Measurements from ENCODE around the gene CC2D1A.

CC2D1A gene

DNA sequence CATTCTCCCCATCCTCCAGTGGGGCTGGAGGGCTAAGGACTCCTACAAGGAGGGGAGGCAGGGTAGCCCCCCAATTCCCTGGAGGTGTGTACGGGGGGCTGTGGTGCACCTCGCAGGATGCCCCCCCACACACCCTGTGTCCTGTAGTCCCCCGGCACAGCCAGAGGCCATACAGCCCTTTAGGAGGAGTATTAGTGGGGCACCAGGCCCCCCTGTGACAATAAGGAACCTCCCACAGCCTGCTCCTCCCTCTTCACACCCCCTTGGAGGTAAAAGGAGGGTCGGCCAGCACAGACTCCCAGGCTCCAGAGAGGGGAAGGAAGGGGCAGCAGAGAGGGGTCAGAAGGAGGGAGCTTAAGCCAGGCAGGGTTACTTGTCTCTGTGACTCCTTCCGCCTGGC, 29.2 kb upstream of the CC2D1A start, which contains the start of gene NANOS3:
TSS of gene NANOS3 (plus strand) at position 301 of the 400 bp plus-strand sequence. CDS start 115 bp downstream, outside the sequence.
- Histone ChIP-seq H3K4me1 (ENCODE audit: control insufficient read depth in 2 of 2, insufficient read depth in 2 of 2, low read length in 2 of 2) (peaks cover 19 to 26% of the 10 kb centered on the region in 2 donors), H3K9ac (ENCODE audit: low read depth in 1 of 2, low read length in 2 of 2) (no peak within 1 kb of the TSS), H3K27me3 (ENCODE audit: control insufficient read depth in 2 of 2, insufficient read depth in 2 of 2, low read length in 2 of 2) (no peaks in the 10 kb centered on the region), H3K27ac (ENCODE audit: low read depth in 2 of 2, low read length in 2 of 2) (no peak within 1 kb of the TSS), H3K4me3 (ENCODE audit: low read length in 2 of 2) (no peak within 1 kb of the TSS), H3K9me3 (ENCODE audit: control insufficient read depth in 2 of 2, low read length in 2 of 2) (no peaks in the 10 kb centered on the region), H3K36me3 (ENCODE audit: control insufficient read depth in 2 of 2, insufficient read depth in 2 of 2, low read length in 2 of 2) (no peaks in the 10 kb centered on the region)

DNA sequence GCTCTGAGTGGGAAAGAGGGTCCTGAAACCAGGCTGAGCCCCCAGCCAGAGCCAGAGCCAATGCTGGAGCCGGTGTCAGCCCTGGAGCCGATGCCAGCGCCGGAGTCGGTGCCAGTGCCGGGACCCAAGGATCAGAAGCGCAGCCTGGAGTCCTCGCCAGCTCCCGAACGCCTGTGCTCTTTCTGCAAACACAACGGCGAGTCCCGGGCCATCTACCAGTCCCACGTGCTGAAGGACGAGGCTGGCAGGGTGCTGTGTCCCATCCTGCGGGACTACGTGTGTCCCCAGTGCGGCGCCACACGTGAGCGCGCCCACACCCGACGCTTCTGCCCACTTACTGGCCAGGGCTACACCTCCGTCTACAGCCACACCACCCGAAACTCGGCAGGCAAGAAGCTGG, 28.7 kb upstream of the CC2D1A start:
- H3K36me3 ChIP-seq (ENCODE audit: control insufficient read depth in 2 of 2, insufficient read depth in 2 of 2, low read length in 2 of 2): no peaks in the 10 kb centered on the region
- H3K9ac ChIP-seq (ENCODE audit: low read depth in 1 of 2, low read length in 2 of 2): no peak overlapping the region
- H3K4me3 ChIP-seq (ENCODE audit: low read length in 2 of 2): no peak overlapping the region
- peaks cover 24 to 31% of the 10 kb centered on the region in 2 donors for H3K4me1 ChIP-seq (ENCODE audit: control insufficient read depth in 2 of 2, insufficient read depth in 2 of 2, low read length in 2 of 2)
- H3K27me3 ChIP-seq (ENCODE audit: control insufficient read depth in 2 of 2, insufficient read depth in 2 of 2, low read length in 2 of 2): no peaks in the 10 kb centered on the region
- no peaks in the 10 kb centered on the region for H3K9me3 ChIP-seq (ENCODE audit: control insufficient read depth in 2 of 2, low read length in 2 of 2)
- no peak overlapping the region for H3K27ac ChIP-seq (ENCODE audit: low read depth in 2 of 2, low read length in 2 of 2)

DNA sequence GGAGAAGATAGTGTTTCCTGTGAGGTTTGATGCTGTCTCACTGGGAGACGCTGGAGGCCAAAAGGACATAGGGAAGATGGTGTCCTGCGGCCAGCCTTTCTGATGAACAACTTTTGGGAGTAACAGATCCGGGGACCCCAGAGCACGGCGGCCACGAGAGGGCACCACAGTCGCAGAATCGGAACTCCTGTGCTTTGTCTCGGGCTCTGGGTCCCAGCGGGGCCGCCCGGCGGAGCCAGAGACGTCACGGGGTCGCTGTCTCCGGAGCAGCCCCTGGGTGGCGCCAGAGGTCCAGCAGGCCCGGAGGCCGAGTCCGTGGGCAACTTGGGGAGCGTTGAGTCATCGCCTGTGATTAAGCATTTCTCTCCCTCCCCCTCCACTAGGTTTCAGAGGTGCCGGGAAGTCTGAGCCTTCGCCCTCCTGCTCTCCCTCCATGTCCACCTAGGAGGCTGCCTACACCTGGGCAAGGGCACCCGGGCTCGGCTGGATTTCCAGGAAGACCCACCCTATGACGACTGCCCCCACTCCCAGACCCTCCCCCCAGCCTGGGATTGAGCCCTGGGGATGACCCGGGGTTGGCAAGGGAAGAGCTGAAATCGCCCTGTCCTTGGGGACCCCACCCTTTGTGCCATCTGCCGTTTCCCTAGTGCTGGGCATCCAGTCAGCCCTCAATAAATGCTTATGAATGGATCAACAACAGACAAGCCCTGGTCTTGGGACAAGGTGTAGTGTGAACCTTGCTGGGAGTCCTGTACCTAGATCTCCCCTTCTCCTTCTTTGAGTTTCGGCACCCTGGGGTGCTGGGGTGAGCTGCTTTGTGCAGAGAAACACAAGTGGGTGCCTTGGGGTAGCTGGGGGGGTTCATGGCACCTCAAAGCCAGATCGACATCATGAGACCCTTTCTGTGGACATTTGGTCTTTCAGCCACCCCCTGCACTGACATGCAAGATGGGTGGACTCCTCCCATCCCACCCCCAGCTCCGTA, 25.6 kb upstream of the CC2D1A start:
- Histone ChIP-seq H3K36me3 (ENCODE audit: control insufficient read depth in 2 of 2, insufficient read depth in 2 of 2, low read length in 2 of 2) (no peaks in the 10 kb centered on the region), H3K4me3 (ENCODE audit: low read length in 2 of 2) (peak overlapping the region; percentile 48 to 63), H3K27ac (ENCODE audit: low read depth in 2 of 2, low read length in 2 of 2) (peak overlapping the region; percentile 82), H3K4me1 (ENCODE audit: control insufficient read depth in 2 of 2, insufficient read depth in 2 of 2, low read length in 2 of 2) (peaks cover 39 to 47% of the 10 kb centered on the region in 2 donors), H3K9me3 (ENCODE audit: control insufficient read depth in 2 of 2, low read length in 2 of 2) (no peaks in the 10 kb centered on the region), H3K9ac (ENCODE audit: low read depth in 1 of 2, low read length in 2 of 2) (peak overlapping the region; percentile 63 to 78), H3K27me3 (ENCODE audit: control insufficient read depth in 2 of 2, insufficient read depth in 2 of 2, low read length in 2 of 2) (no peaks in the 10 kb centered on the region)

GRCh38 chr19:13881251-13881691, 24.7 kb upstream of the CC2D1A start:
- no peaks in the 10 kb centered on the region for H3K27me3 ChIP-seq (ENCODE audit: control insufficient read depth in 2 of 2, insufficient read depth in 2 of 2, low read length in 2 of 2)
- peak overlapping the region in 1 of 2 donors; percentile 78 for H3K9ac ChIP-seq (ENCODE audit: low read depth in 1 of 2, low read length in 2 of 2)
- H3K36me3 ChIP-seq (ENCODE audit: control insufficient read depth in 2 of 2, insufficient read depth in 2 of 2, low read length in 2 of 2): no peaks in the 10 kb centered on the region
- H3K9me3 ChIP-seq (ENCODE audit: control insufficient read depth in 2 of 2, low read length in 2 of 2): no peaks in the 10 kb centered on the region
- no peak overlapping the region for H3K4me3 ChIP-seq (ENCODE audit: low read length in 2 of 2)
- H3K27ac ChIP-seq (ENCODE audit: low read depth in 2 of 2, low read length in 2 of 2): peak overlapping the region in 1 of 2 donors; percentile 82
- H3K4me1 ChIP-seq (ENCODE audit: control insufficient read depth in 2 of 2, insufficient read depth in 2 of 2, low read length in 2 of 2): peaks cover 45 to 51% of the 10 kb centered on the region in 2 donors

DNA sequence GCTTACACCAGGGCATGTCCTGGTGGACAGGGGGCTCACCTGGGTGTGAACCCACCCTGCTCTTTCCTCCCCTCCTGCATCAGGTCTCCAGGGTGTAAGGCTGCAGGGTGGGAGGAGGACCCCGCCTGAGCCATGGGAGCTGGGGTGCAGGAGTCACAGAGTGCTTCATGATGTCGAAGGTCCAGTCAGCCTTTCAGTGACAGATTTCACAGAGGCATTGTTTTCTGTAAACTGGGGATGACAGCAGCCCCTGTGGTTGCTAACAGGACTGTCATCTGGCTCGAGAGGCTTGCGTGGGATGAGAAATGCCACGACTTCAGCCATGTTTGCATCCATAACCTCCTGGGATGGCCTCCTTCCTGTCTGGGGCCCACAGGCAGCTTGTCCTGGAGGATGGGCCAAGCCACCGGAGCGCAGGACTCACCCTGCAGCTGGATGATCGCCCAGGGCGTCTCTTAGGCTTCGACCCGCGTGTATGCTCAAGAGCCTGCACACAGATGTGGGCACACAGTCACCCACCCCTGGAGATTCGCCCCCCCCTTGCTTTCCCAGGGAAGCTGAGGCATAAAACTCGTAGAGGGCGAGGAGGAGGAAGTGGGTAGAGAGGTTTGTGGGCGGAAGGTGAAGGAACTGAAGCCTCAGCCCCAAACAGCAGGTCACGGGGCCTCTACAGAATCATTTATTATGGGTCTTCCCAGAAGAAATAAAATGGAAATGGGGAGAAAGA, 24.1 kb upstream of the CC2D1A start:
- Histone ChIP-seq H3K27me3 (ENCODE audit: control insufficient read depth in 2 of 2, insufficient read depth in 2 of 2, low read length in 2 of 2) (no peaks in the 10 kb centered on the region), H3K9ac (ENCODE audit: low read depth in 1 of 2, low read length in 2 of 2) (peak overlapping the region; percentile 18 to 47), H3K4me1 (ENCODE audit: control insufficient read depth in 2 of 2, insufficient read depth in 2 of 2, low read length in 2 of 2) (peaks cover 46 to 56% of the 10 kb centered on the region in 2 donors), H3K4me3 (ENCODE audit: low read length in 2 of 2) (peak overlapping the region in 1 of 2 donors; percentile 20), H3K27ac (ENCODE audit: low read depth in 2 of 2, low read length in 2 of 2) (peak overlapping the region; percentile 30 to 82), H3K36me3 (ENCODE audit: control insufficient read depth in 2 of 2, insufficient read depth in 2 of 2, low read length in 2 of 2) (no peaks in the 10 kb centered on the region), H3K9me3 (ENCODE audit: control insufficient read depth in 2 of 2, low read length in 2 of 2) (no peaks in the 10 kb centered on the region)

DNA sequence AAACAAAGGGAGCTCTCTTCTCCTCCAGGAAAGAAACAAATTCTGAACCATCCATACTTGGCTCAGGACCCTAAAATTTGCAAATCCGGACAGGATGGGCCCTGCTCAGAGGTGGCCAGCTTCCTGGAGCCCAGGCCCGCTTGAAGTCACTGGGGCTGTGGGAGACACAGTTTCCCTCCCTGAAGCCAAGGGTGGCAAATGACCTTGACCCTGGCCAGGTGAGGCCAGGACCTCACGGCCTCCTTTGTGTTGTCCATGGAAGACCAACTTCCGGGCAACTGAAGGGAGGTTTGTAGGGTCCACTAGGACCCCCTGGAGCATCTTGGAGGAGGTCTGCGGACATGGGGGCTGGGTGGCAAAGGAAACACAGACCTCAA, 23.6 kb upstream of the CC2D1A start:
- no peaks in the 10 kb centered on the region for H3K27me3 ChIP-seq (ENCODE audit: control insufficient read depth in 2 of 2, insufficient read depth in 2 of 2, low read length in 2 of 2)
- H3K9me3 ChIP-seq (ENCODE audit: control insufficient read depth in 2 of 2, low read length in 2 of 2): no peaks in the 10 kb centered on the region
- H3K27ac ChIP-seq (ENCODE audit: low read depth in 2 of 2, low read length in 2 of 2): peak overlapping the region; percentile 30 to 82
- peaks cover 52 to 58% of the 10 kb centered on the region in 2 donors for H3K4me1 ChIP-seq (ENCODE audit: control insufficient read depth in 2 of 2, insufficient read depth in 2 of 2, low read length in 2 of 2)
- no peaks in the 10 kb centered on the region for H3K36me3 ChIP-seq (ENCODE audit: control insufficient read depth in 2 of 2, insufficient read depth in 2 of 2, low read length in 2 of 2)
- no peak overlapping the region for H3K4me3 ChIP-seq (ENCODE audit: low read length in 2 of 2)
- H3K9ac ChIP-seq (ENCODE audit: low read depth in 1 of 2, low read length in 2 of 2): peak overlapping the region in 1 of 2 donors; percentile 18

- Histone ChIP-seq H3K4me3 (ENCODE audit: low read length in 2 of 2) (no peak overlapping the region), H3K4me1 (ENCODE audit: control insufficient read depth in 2 of 2, insufficient read depth in 2 of 2, low read length in 2 of 2) (peaks cover 56 to 63% of the 10 kb centered on the region in 2 donors), H3K27ac (ENCODE audit: low read depth in 2 of 2, low read length in 2 of 2) (peak overlapping the region in 1 of 2 donors; percentile 82), H3K27me3 (ENCODE audit: control insufficient read depth in 2 of 2, insufficient read depth in 2 of 2, low read length in 2 of 2) (no peaks in the 10 kb centered on the region), H3K36me3 (ENCODE audit: control insufficient read depth in 2 of 2, insufficient read depth in 2 of 2, low read length in 2 of 2) (no peaks in the 10 kb centered on the region), H3K9ac (ENCODE audit: low read depth in 1 of 2, low read length in 2 of 2) (no peak overlapping the region), H3K9me3 (ENCODE audit: control insufficient read depth in 2 of 2, low read length in 2 of 2) (no peaks in the 10 kb centered on the region)
These were observed 23.2 kb upstream of the CC2D1A start for GRCh38 chr19:13882836-13883235.

DNA sequence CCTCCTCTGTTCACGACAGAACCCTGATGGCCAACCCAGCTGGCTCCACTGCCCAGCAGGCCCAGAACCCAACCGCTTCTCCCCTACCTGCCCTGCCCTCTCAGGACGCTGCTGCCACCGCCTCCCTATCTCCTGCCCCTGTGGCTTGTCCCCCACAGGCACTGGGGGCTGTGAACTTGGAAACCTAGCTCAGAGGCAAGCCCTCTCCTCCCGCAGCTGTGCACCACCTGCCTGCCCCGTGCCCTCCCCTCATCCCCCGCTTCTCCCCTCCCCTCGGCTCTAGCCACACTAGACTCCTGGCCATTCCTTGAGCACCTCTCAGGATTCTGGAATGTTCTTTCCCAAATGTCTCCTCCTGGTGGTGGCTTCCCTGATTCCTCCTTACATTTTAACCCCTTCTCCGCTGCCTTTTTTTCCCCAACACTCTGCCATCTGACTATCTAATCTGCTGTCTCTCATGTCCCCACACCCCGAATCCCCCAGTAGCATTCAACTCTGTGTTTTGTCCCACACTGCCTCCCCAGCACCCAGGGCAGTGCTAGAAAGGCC, 22.4 kb upstream of the CC2D1A start:
- Histone ChIP-seq H3K36me3 (ENCODE audit: control insufficient read depth in 2 of 2, insufficient read depth in 2 of 2, low read length in 2 of 2) (no peaks in the 10 kb centered on the region), H3K27ac (ENCODE audit: low read depth in 2 of 2, low read length in 2 of 2) (peak overlapping the region in 1 of 2 donors; percentile 82), H3K4me3 (ENCODE audit: low read length in 2 of 2) (no peak overlapping the region), H3K27me3 (ENCODE audit: control insufficient read depth in 2 of 2, insufficient read depth in 2 of 2, low read length in 2 of 2) (no peaks in the 10 kb centered on the region), H3K9me3 (ENCODE audit: control insufficient read depth in 2 of 2, low read length in 2 of 2) (no peaks in the 10 kb centered on the region), H3K9ac (ENCODE audit: low read depth in 1 of 2, low read length in 2 of 2) (no peak overlapping the region), H3K4me1 (ENCODE audit: control insufficient read depth in 2 of 2, insufficient read depth in 2 of 2, low read length in 2 of 2) (peaks cover 64 to 68% of the 10 kb centered on the region in 2 donors)

DNA sequence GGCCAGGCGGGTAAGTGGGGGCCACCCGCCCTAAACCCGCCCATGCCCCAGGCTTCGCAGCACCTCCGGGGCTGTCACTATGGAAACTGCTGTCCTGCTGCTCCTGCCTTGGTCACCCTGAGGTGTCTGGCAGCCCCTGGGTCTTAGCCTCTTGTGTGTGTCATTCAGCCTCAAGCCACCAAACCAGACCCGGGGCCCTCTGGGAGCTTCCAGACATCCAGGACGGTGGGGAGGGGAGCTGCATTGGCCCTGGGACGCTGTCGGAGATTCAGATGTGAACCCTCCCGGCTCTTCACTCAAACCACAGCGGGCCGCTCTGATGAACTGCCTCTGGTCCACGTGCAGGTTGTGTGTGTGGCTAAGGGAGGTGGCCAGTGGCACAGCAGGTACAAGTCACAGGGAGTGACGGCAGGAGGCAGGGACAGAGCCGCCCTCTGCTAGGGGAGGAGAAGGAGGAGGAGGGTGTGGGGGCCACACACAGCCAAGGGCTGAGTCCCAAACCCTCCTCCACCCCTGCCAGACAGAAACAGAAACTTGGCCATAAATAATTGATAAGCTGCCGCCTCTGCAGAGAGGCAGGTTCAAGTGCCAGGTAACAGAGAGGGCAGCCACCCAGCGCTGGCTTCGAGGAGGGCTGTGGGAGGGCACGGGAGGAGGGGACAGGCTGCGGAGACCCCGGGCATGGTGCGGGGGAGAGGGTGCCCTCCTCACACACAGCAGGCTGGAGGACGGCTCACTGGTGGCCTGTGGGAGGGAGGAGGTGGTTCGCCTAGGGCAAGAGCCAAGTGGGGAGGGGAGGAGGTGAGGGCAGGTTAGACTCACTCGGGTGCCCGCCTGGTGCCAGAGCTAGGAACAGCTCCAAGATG, 21.0 kb upstream of the CC2D1A start:
- Histone ChIP-seq H3K27ac (ENCODE audit: low read depth in 2 of 2, low read length in 2 of 2) (peak overlapping the region; percentile 77 to 81), H3K27me3 (ENCODE audit: control insufficient read depth in 2 of 2, insufficient read depth in 2 of 2, low read length in 2 of 2) (no peaks in the 10 kb centered on the region), H3K36me3 (ENCODE audit: control insufficient read depth in 2 of 2, insufficient read depth in 2 of 2, low read length in 2 of 2) (no peaks in the 10 kb centered on the region), H3K9me3 (ENCODE audit: control insufficient read depth in 2 of 2, low read length in 2 of 2) (no peaks in the 10 kb centered on the region), H3K4me1 (ENCODE audit: control insufficient read depth in 2 of 2, insufficient read depth in 2 of 2, low read length in 2 of 2) (peaks cover 63 to 64% of the 10 kb centered on the region in 2 donors), H3K4me3 (ENCODE audit: low read length in 2 of 2) (peak overlapping the region; percentile 26 to 46), H3K9ac (ENCODE audit: low read depth in 1 of 2, low read length in 2 of 2) (peak overlapping the region; percentile 15 to 62)
